ENCODE data around the gene ZBTB21. TPM values are rescaled to one million over a fixed set of nuclear protein-coding genes. Genes with fewer than 3 reads are reported as not detected.

ZBTB21 gene
- total RNA-seq, 2 experiments from 2014 or later: 132 to 139 TPM

- intact Hi-C loops (cut with DNase I, micrococcal nuclease): no loop called here
- H3K4me1 Mint-ChIP-seq (ENCODE audit: low read depth): peaks cover 10% of the 10 kb centered on the region
- H3K9me3 Mint-ChIP-seq: no peaks in the 10 kb centered on the region
- no peaks in the 10 kb centered on the region for H3K36me3 Mint-ChIP-seq (ENCODE audit: low read depth)
- TF ChIP-seq, protein P1, sequence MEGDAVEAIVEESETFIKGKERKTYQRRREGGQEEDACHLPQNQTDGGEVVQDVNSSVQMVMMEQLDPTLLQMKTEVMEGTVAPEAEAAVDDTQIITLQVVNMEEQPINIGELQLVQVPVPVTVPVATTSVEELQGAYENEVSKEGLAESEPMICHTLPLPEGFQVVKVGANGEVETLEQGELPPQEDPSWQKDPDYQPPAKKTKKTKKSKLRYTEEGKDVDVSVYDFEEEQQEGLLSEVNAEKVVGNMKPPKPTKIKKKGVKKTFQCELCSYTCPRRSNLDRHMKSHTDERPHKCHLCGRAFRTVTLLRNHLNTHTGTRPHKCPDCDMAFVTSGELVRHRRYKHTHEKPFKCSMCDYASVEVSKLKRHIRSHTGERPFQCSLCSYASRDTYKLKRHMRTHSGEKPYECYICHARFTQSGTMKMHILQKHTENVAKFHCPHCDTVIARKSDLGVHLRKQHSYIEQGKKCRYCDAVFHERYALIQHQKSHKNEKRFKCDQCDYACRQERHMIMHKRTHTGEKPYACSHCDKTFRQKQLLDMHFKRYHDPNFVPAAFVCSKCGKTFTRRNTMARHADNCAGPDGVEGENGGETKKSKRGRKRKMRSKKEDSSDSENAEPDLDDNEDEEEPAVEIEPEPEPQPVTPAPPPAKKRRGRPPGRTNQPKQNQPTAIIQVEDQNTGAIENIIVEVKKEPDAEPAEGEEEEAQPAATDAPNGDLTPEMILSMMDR (IDR thresholded peaks at IDR 0.05): no peak
- H3K4me1 ChIP-seq (ENCODE audit: insufficient read depth, low read length): peaks cover 5% of the 10 kb centered on the region
- no peak overlapping the region for H3K4me3 ChIP-seq (ENCODE audit: low read length)
- ChIA-PET CTCF (no interaction called here), POLR2A (no interaction called here)
- peaks cover 0 to 9% of the 10 kb centered on the region in 2 experiments for H3K27me3 ChIP-seq (ENCODE audit: control insufficient read depth in 1 of 2, insufficient read depth in 2 of 2, low read length in 2 of 2)
- H3K9me3 ChIP-seq (ENCODE audit: control insufficient read depth in 1 of 2, insufficient read depth in 1 of 2, low read length in 2 of 2): no peaks in the 10 kb centered on the region
- H3K27me3 Mint-ChIP-seq: peaks cover 9% of the 10 kb centered on the region
- ATAC-seq (ENCODE audit: poor library complexity): no peak
- DNase-seq: no peak
- no peak overlapping the region for H3K27ac Mint-ChIP-seq
- H3K27ac ChIP-seq (ENCODE audit: low read depth in 1 of 2, low read length in 2 of 2): no peak overlapping the region
- no peak overlapping the region for H3K4me3 Mint-ChIP-seq
- no peaks in the 10 kb centered on the region for H3K36me3 ChIP-seq (ENCODE audit: insufficient read depth, low read length)
Observed at GRCh38 chr21:41948901-41949300, 61.3 kb downstream of the ZBTB21 start.

GRCh38 chr21:41948078-41948895, 61.9 kb downstream of the ZBTB21 start:
- no peaks in the 10 kb centered on the region for H3K36me3 Mint-ChIP-seq (ENCODE audit: low read depth)
- Histone ChIP-seq H3K9me3 (ENCODE audit: control insufficient read depth in 1 of 2, insufficient read depth in 1 of 2, low read length in 2 of 2) (no peaks in the 10 kb centered on the region), H3K27ac (ENCODE audit: low read depth in 1 of 2, low read length in 2 of 2) (no peak overlapping the region), H3K4me1 (ENCODE audit: insufficient read depth, low read length) (peaks cover 5% of the 10 kb centered on the region), H3K4me3 (ENCODE audit: low read length) (no peak overlapping the region), H3K27me3 (ENCODE audit: control insufficient read depth in 1 of 2, insufficient read depth in 2 of 2, low read length in 2 of 2) (peaks cover 0 to 9% of the 10 kb centered on the region in 2 experiments), H3K36me3 (ENCODE audit: insufficient read depth, low read length) (no peaks in the 10 kb centered on the region)
- TF ChIP-seq, protein P1 (IDR thresholded peaks at IDR 0.05): no peak
- intact Hi-C loops (cut with DNase I, micrococcal nuclease): no loop called here
- H3K9me3 Mint-ChIP-seq: no peaks in the 10 kb centered on the region
- DNase-seq (no peak), ATAC-seq (ENCODE audit: poor library complexity) (no peak)
- peaks cover 10% of the 10 kb centered on the region for H3K4me1 Mint-ChIP-seq (ENCODE audit: low read depth)
- POLR2A ChIA-PET: interaction anchor here (1.1 kb wide), 1 partner anchor 21 kb away, joined by 3 read pairs; no protein-coding TSS in a partner anchor
- peaks cover 9% of the 10 kb centered on the region for H3K27me3 Mint-ChIP-seq
- CTCF ChIA-PET: no interaction called here
- H3K4me3 Mint-ChIP-seq: no peak overlapping the region
- no peak overlapping the region for H3K27ac Mint-ChIP-seq

DNA sequence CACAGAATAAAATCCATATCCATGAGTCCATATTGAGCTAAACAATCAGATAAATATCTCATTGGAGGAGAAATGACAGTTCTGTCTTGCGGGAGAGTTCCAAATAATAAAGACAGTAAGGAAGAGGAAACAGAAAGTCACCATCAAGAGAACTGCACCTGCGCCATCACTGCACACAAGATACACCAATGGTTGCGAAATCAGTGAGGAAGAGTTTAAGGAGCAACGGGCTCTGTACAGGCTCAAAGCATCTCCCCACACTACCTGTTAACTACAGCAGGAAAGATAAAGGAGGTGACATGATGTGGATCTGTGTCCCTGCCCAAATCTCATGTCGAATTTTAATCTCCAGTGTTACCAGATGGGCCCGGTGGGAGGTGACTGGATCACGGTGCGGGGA, 64.2 kb downstream of the ZBTB21 start:
- CTCF ChIA-PET: no interaction called here
- no peak for ATAC-seq (ENCODE audit: poor library complexity)
- H3K27ac ChIP-seq (ENCODE audit: low read depth in 1 of 2, low read length in 2 of 2): no peak overlapping the region
- no peak overlapping the region for H3K4me3 Mint-ChIP-seq
- H3K4me1 ChIP-seq (ENCODE audit: insufficient read depth, low read length): no peaks in the 10 kb centered on the region
- no peaks in the 10 kb centered on the region for H3K27me3 Mint-ChIP-seq
- peaks cover 0 to 3% of the 10 kb centered on the region in 2 experiments for H3K27me3 ChIP-seq (ENCODE audit: control insufficient read depth in 1 of 2, insufficient read depth in 2 of 2, low read length in 2 of 2)
- H3K36me3 Mint-ChIP-seq (ENCODE audit: low read depth): no peaks in the 10 kb centered on the region
- no peaks in the 10 kb centered on the region for H3K4me1 Mint-ChIP-seq (ENCODE audit: low read depth)
- H3K9me3 Mint-ChIP-seq: no peaks in the 10 kb centered on the region
- no peaks in the 10 kb centered on the region for H3K36me3 ChIP-seq (ENCODE audit: insufficient read depth, low read length)
- intact Hi-C loops (cut with DNase I, micrococcal nuclease): no loop called here
- H3K4me3 ChIP-seq (ENCODE audit: low read length): no peak overlapping the region
- POLR2A ChIA-PET: no interaction called here
- H3K9me3 ChIP-seq (ENCODE audit: control insufficient read depth in 1 of 2, insufficient read depth in 1 of 2, low read length in 2 of 2): no peaks in the 10 kb centered on the region
- no peak for DNase-seq
- H3K27ac Mint-ChIP-seq: no peak overlapping the region
- TF ChIP-seq, protein P1 (IDR thresholded peaks at IDR 0.05): no peak
